Astrocyte (in vitro differentiated cells and primary cell): ENCODE results near the gene CDKN2B.

ENCODE experiments used
- EZH2 ChIP-seq: IDR thresholded peaks from 2 replicates; pipeline ENCODE4 v1.6.1; 2012; ENCODE audit warnings: mild to moderate bottlenecking, low read length, inconsistent platforms; ENCODE audit not compliant: insufficient read depth
- TF ChIP-seq, protein P1 (sequence below): IDR thresholded peaks from 2 replicates; pipeline ENCODE4 v1.5.1; 2011; ENCODE audit warnings: low read depth, mild to moderate bottlenecking, inconsistent platforms, low read length, moderate library complexity; ENCODE audit not compliant: insufficient read depth

DNA sequence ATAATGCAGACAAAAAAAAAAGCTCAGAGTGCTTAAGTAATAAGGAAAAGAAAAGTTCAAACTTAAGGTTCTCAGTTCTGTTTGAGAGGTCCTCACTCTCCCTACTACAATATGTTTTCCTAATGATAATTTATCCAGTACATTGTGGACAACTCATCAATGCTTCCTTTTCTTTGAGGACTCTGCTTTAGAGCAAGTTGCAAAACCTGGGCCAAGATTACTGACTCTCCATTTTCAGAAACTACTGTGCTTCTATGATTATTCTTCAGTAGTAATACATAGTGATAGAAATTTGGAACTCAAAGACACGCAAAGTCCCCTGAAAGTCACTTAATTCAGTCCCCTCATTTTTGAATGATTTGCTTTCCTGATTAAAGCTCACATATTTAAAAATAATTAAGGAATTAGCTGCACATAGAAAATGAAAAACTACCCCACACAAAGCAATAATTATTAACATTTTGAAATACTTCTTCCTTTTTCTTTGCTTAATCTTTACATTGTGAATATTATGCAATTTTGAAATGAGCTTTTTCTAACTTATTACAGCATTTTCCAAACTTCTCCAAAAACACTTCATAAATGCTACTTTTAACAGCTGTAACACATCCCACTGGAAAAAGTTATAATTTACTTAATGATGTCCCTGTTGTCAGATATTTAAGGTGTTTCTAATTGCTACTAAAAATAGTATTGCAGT, 26.1 kb downstream of the CDKN2B start:
- TF ChIP-seq, protein P1, sequence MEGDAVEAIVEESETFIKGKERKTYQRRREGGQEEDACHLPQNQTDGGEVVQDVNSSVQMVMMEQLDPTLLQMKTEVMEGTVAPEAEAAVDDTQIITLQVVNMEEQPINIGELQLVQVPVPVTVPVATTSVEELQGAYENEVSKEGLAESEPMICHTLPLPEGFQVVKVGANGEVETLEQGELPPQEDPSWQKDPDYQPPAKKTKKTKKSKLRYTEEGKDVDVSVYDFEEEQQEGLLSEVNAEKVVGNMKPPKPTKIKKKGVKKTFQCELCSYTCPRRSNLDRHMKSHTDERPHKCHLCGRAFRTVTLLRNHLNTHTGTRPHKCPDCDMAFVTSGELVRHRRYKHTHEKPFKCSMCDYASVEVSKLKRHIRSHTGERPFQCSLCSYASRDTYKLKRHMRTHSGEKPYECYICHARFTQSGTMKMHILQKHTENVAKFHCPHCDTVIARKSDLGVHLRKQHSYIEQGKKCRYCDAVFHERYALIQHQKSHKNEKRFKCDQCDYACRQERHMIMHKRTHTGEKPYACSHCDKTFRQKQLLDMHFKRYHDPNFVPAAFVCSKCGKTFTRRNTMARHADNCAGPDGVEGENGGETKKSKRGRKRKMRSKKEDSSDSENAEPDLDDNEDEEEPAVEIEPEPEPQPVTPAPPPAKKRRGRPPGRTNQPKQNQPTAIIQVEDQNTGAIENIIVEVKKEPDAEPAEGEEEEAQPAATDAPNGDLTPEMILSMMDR, result no peak
- TF ChIP-seq EZH2, result no peak
